A549 (cell line): Measurements from ENCODE around the gene CTIF. TPM values are rescaled to one million over a fixed set of nuclear protein-coding genes. Genes with fewer than 3 reads are reported as not detected.

Source experiments
- ATAC-seq, 2 experiments: fragments of 200-7000 bp in 1 of 2; fragments of >200 bp in 1 of 2; cut with Nextera tagmentation in 1 of 2; cut with Tn5 transposase in 1 of 2; 3 replicates each; pipeline versions ENCODE4 v1.8.0 to v1.9.1; 2018 to 2020; ENCODE audit warnings: mild to moderate bottlenecking in 1 of 2, moderate library complexity in 1 of 2
- CTCF ChIA-PET: fragments of 300-600 bp; sonication (Branson Sonifier 250); formaldehyde crosslinking; extraction: SDS; loops from one replicate; lab custom pipeline; 2021; ENCODE audit warnings: antibody characterized with exemption, inconsistent platforms; lab: Yijun Ruan, JAX
- POLR2A ChIA-PET: fragments of 350-600 bp; formaldehyde crosslinking; extraction: SDS; loops from one replicate; lab custom pipeline; 2021; ENCODE audit warnings: antibody characterized with exemption, inconsistent platforms; lab: Yijun Ruan, JAX
- DNase-seq, 2 experiments: peaks; one replicate each; pipeline versions ENCODE4 v3.0.0 to v3.0.0-alpha.2; 2011 to 2016; ENCODE audit warnings: low read depth in 1 of 2, low spot score in 1 of 2
- FAIRE-seq: peaks from 2 replicates; lab custom pipeline; 2011; peaks lifted over from hg19 to GRCh38; lab: Jason Lieb, UNC
- H3K27ac ChIP-seq, 2 experiments: fragments of >200 bp; sonication (Bioruptor Twin); formaldehyde crosslinking; 3 replicates each; pipeline ENCODE4 v1.5.1; 2016 to 2017
- H3K4me1 ChIP-seq: fragments of >200 bp; sonication (Bioruptor Twin); formaldehyde crosslinking; 3 replicates; pipeline ENCODE4 v1.6.1; 2016
- H3K4me2 ChIP-seq: fragments of >200 bp; sonication (Bioruptor Twin); formaldehyde crosslinking; 3 replicates; pipeline ENCODE4 v1.6.1; 2016
- H3K4me3 ChIP-seq: fragments of >200 bp; sonication (Bioruptor Twin); formaldehyde crosslinking; 3 replicates; pipeline ENCODE4 v1.5.1; 2016
- H3K9me3 ChIP-seq: fragments of >200 bp; sonication (Bioruptor Twin); formaldehyde crosslinking; 3 replicates; pipeline ENCODE4 v1.6.1; 2016
- CBX2 ChIP-seq: fragments of 200-600 bp; sonication (generic); IDR thresholded peaks from 2 replicates; pipeline ENCODE4 v1.6.1; 2016; ENCODE audit warnings: low read depth, mild to moderate bottlenecking, borderline replicate concordance
- CHD2 ChIP-seq: fragments of 150-350 bp; IDR thresholded peaks from 2 replicates; pipeline ENCODE4 v1.6.1; 2014; ENCODE audit warnings: low read length; ENCODE audit not compliant: partially characterized antibody
- CHD4 ChIP-seq: fragments of 200-600 bp; sonication (generic); IDR thresholded peaks from 2 replicates; pipeline ENCODE4 v1.6.1; 2016; ENCODE audit warnings: antibody characterized with exemption, mild to moderate bottlenecking, borderline replicate concordance
- EHMT2 ChIP-seq: fragments of 200-600 bp; sonication (generic); IDR thresholded peaks from 2 replicates; pipeline ENCODE4 v1.6.1; 2016; ENCODE audit warnings: antibody characterized with exemption, low read depth, mild to moderate bottlenecking, moderate library complexity
- FOXS1 ChIP-seq: fragments of 250-450 bp; sonication (Bioruptor Pico); IDR thresholded peaks from 2 replicates; pipeline ENCODE4 v1.5.0; 2020; ENCODE audit warnings: mild to moderate bottlenecking, moderate library complexity
- GATA3 ChIP-seq: IDR thresholded peaks from 2 replicates; pipeline ENCODE4 v1.6.1; 2012; ENCODE audit warnings: borderline replicate concordance
- HDAC2 ChIP-seq: fragments of 200-600 bp; sonication (generic); IDR thresholded peaks from 2 replicates; pipeline ENCODE4 v1.6.1; 2016
- HMGXB4 ChIP-seq: fragments of 250-450 bp; sonication (Bioruptor Pico); IDR thresholded peaks from 2 replicates; pipeline ENCODE4 v1.5.0; 2021; ENCODE audit warnings: mild to moderate bottlenecking, moderate library complexity, borderline replicate concordance
- JUNB ChIP-seq: fragments of >200 bp; sonication (Bioruptor Twin); formaldehyde crosslinking; IDR thresholded peaks from 2 replicates; pipeline ENCODE4 v1.6.1; 2016
- KDM1A ChIP-seq: fragments of 200-600 bp; sonication (generic); IDR thresholded peaks from 2 replicates; pipeline ENCODE4 v1.6.1; 2016; ENCODE audit warnings: low read depth, mild to moderate bottlenecking
- KDM5A ChIP-seq: fragments of 200-600 bp; sonication (generic); IDR thresholded peaks from 2 replicates; pipeline ENCODE4 v1.6.1; 2016; ENCODE audit warnings: antibody characterized with exemption, mild to moderate bottlenecking
- MAFK ChIP-seq: fragments of 450-650 bp; IDR thresholded peaks from 2 replicates; pipeline ENCODE4 v1.6.1; 2014; ENCODE audit not compliant: partially characterized antibody
- NR3C1 ChIP-seq: fragments of >200 bp; sonication (Bioruptor Twin); formaldehyde crosslinking; IDR thresholded peaks from 3 replicates; pipeline ENCODE4 v1.6.1; 2017
- RCOR1 ChIP-seq: fragments of 150-350 bp; IDR thresholded peaks from 2 replicates; pipeline ENCODE4 v1.6.1; 2014; ENCODE audit warnings: antibody characterized with exemption, low read length, low read depth
- SMC3 ChIP-seq: fragments of >200 bp; sonication (Bioruptor Twin); formaldehyde crosslinking; IDR thresholded peaks from 3 replicates; pipeline ENCODE4 v1.6.1; 2018; ENCODE audit warnings: inconsistent platforms
- TP53 ChIP-seq: fragments of 250-450 bp; sonication (Bioruptor Pico); IDR thresholded peaks from 2 replicates; pipeline ENCODE4 v1.5.0; 2021; ENCODE audit warnings: mild to moderate bottlenecking, moderate library complexity
- WGBS: methylation state at CpG from one replicate; pipeline ENCODE4 v1.1.6; 2017; ENCODE audit errors: missing lambda C conversion rate; 5-methylcytosine and 5-hydroxymethylcytosine counted together
- polyA plus RNA-seq, 4 experiments: library from polyadenylated mRNA; depleted of rRNA in 3 of 4; stranded (reverse); fragments of >200 nt; fragmentation: RNase III in 1 of 4; extraction: RNeasy Plus Mini Kit Qiagen cat#74134 plus additional on column Dnase treatment in 1 of 4; gene quantifications; 2 replicates in 3 of 4; 3 replicates in 1 of 4; pipeline ENCODE4 v1.2.3, GENCODE V29; 2011 to 2017
- TF ChIP-seq, protein P1 (sequence below): fragments of 150-350 bp; IDR thresholded peaks from 2 replicates; pipeline ENCODE4 v1.6.1; 2014; ENCODE audit warnings: low read depth, mild to moderate bottlenecking, low read length
- TF ChIP-seq, protein P2 (sequence below): fragments of 200-600 bp; sonication (generic); IDR thresholded peaks from 2 replicates; pipeline ENCODE4 v1.6.1; 2016; ENCODE audit warnings: antibody characterized with exemption, mild to moderate bottlenecking, moderate library complexity
- TF ChIP-seq, protein P3 (sequence below): fragments of 450-650 bp; IDR thresholded peaks from 2 replicates; pipeline ENCODE4 v1.6.1; 2014; ENCODE audit warnings: antibody characterized with exemption
- TF ChIP-seq, protein P4 (sequence below): fragments of >200 bp; sonication (Bioruptor Twin); formaldehyde crosslinking; IDR thresholded peaks from 3 replicates; pipeline ENCODE4 v1.6.1; 2016
- TF ChIP-seq, protein P5 (sequence below): fragments of >200 bp; sonication (Bioruptor Twin); formaldehyde crosslinking; IDR thresholded peaks from 3 replicates; pipeline ENCODE4 v1.5.1; 2016
- TF ChIP-seq, protein P6 (sequence below): IDR thresholded peaks from 2 replicates; pipeline ENCODE4 v1.6.1; 2012; ENCODE audit warnings: low read depth, borderline replicate concordance

Gene CTIF
- polyA plus RNA-seq, 2 of the 4 experiments (the other 2 are of a cell fraction), result 17.0 to 24.7 TPM

GRCh38 chr18:48611203-48611602 lies 72.4 kb downstream of the CTIF start:
- ChIA-PET POLR2A (no interaction called here), CTCF (no interaction called here)
- WGBS, result 54% methylated on average over 2 of the region's 5 CpGs
- ATAC-seq (no peak), FAIRE-seq (no peak), DNase-seq (no peak)
- TF ChIP-seq EHMT2 (no peak), KDM1A (no peak), RCOR1 (no peak), HMGXB4 (CRISPR knock-in tag) (no peak), CBX2 (no peak)
- TF ChIP-seq, protein P1, sequence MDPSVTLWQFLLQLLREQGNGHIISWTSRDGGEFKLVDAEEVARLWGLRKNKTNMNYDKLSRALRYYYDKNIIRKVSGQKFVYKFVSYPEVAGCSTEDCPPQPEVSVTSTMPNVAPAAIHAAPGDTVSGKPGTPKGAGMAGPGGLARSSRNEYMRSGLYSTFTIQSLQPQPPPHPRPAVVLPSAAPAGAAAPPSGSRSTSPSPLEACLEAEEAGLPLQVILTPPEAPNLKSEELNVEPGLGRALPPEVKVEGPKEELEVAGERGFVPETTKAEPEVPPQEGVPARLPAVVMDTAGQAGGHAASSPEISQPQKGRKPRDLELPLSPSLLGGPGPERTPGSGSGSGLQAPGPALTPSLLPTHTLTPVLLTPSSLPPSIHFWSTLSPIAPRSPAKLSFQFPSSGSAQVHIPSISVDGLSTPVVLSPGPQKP, result no peak
- no peaks in the 10 kb centered on the region; the same call in 2 of the 3 replicates for H3K4me1 ChIP-seq
- H3K4me3 ChIP-seq, result no peak overlapping the region
- H3K27ac ChIP-seq, result no peak overlapping the region
- H3K4me2 ChIP-seq, result no peak overlapping the region
- no peaks in the 10 kb centered on the region for H3K9me3 ChIP-seq

DNA sequence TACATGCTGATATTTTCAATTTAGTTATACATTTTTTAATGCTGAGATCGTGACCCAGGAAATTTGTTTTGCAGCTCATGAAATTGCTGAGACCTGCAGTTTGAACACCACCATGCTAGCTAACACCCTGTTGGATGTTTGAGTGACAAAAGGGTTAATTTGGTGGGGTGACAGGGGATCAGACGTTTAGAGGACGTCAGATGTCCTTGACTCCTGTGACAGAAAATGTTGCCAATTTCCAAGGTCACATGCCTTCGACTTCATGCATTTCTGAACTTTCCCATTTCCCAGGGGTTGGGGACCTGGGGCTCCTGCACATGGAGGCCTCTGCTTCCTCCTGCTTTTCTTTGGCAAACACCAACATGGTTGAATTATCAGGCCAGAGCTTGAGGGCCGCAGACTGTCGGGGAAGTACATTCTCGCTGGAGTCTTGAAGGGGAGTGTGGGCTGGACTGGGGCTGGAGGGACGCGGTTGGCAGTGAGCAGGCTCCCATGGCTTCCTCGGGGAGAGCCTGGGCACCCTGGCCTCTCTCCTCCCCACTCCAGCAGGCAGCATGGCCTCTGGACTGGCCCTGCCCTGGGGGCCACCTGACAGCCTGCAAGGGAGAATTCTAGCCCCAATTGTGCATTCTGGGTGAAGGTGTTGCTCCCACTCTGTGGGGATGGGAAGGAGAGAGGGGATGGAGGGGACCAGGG lies 73.1 kb downstream of the CTIF start:
- ATAC-seq, result no peak
- POLR2A ChIA-PET, result no interaction called here
- TF ChIP-seq TP53 (CRISPR knock-in tag), result no peak
- TF ChIP-seq JUNB, result no peak
- TF ChIP-seq CHD4, result no peak
- TF ChIP-seq FOXS1 (CRISPR knock-in tag), result no peak
- TF ChIP-seq CHD2, result no peak
- TF ChIP-seq, protein P2, sequence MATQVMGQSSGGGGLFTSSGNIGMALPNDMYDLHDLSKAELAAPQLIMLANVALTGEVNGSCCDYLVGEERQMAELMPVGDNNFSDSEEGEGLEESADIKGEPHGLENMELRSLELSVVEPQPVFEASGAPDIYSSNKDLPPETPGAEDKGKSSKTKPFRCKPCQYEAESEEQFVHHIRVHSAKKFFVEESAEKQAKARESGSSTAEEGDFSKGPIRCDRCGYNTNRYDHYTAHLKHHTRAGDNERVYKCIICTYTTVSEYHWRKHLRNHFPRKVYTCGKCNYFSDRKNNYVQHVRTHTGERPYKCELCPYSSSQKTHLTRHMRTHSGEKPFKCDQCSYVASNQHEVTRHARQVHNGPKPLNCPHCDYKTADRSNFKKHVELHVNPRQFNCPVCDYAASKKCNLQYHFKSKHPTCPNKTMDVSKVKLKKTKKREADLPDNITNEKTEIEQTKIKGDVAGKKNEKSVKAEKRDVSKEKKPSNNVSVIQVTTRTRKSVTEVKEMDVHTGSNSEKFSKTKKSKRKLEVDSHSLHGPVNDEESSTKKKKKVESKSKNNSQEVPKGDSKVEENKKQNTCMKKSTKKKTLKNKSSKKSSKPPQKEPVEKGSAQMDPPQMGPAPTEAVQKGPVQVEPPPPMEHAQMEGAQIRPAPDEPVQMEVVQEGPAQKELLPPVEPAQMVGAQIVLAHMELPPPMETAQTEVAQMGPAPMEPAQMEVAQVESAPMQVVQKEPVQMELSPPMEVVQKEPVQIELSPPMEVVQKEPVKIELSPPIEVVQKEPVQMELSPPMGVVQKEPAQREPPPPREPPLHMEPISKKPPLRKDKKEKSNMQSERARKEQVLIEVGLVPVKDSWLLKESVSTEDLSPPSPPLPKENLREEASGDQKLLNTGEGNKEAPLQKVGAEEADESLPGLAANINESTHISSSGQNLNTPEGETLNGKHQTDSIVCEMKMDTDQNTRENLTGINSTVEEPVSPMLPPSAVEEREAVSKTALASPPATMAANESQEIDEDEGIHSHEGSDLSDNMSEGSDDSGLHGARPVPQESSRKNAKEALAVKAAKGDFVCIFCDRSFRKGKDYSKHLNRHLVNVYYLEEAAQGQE, result no peak
- TF ChIP-seq, protein P3, sequence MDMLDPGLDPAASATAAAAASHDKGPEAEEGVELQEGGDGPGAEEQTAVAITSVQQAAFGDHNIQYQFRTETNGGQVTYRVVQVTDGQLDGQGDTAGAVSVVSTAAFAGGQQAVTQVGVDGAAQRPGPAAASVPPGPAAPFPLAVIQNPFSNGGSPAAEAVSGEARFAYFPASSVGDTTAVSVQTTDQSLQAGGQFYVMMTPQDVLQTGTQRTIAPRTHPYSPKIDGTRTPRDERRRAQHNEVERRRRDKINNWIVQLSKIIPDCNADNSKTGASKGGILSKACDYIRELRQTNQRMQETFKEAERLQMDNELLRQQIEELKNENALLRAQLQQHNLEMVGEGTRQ, result no peak
- TF ChIP-seq, protein P4, sequence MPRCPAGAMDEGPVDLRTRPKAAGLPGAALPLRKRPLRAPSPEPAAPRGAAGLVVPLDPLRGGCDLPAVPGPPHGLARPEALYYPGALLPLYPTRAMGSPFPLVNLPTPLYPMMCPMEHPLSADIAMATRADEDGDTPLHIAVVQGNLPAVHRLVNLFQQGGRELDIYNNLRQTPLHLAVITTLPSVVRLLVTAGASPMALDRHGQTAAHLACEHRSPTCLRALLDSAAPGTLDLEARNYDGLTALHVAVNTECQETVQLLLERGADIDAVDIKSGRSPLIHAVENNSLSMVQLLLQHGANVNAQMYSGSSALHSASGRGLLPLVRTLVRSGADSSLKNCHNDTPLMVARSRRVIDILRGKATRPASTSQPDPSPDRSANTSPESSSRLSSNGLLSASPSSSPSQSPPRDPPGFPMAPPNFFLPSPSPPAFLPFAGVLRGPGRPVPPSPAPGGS, result no peak
- TF ChIP-seq, protein P5, sequence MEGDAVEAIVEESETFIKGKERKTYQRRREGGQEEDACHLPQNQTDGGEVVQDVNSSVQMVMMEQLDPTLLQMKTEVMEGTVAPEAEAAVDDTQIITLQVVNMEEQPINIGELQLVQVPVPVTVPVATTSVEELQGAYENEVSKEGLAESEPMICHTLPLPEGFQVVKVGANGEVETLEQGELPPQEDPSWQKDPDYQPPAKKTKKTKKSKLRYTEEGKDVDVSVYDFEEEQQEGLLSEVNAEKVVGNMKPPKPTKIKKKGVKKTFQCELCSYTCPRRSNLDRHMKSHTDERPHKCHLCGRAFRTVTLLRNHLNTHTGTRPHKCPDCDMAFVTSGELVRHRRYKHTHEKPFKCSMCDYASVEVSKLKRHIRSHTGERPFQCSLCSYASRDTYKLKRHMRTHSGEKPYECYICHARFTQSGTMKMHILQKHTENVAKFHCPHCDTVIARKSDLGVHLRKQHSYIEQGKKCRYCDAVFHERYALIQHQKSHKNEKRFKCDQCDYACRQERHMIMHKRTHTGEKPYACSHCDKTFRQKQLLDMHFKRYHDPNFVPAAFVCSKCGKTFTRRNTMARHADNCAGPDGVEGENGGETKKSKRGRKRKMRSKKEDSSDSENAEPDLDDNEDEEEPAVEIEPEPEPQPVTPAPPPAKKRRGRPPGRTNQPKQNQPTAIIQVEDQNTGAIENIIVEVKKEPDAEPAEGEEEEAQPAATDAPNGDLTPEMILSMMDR, result no peak
- TF ChIP-seq HMGXB4 (CRISPR knock-in tag), result no peak
- no peak for TF ChIP-seq KDM1A
- TF ChIP-seq, protein P6, sequence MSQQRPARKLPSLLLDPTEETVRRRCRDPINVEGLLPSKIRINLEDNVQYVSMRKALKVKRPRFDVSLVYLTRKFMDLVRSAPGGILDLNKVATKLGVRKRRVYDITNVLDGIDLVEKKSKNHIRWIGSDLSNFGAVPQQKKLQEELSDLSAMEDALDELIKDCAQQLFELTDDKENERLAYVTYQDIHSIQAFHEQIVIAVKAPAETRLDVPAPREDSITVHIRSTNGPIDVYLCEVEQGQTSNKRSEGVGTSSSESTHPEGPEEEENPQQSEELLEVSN, result no peak
- TF ChIP-seq MAFK, result no peak
- no peak for TF ChIP-seq GATA3
- no peak for TF ChIP-seq NR3C1
- TF ChIP-seq HDAC2, result no peak
- TF ChIP-seq SMC3, result no peak
- no peak for TF ChIP-seq KDM5A

More for the DNA sequence above, 73.1 kb downstream of the CTIF start:
- DNase-seq (no peak), FAIRE-seq (no peak)
- no peak overlapping the region for H3K4me2 ChIP-seq
- H3K4me1 ChIP-seq, result no peaks in the 10 kb centered on the region; the same call in 2 of the 3 replicates
- H3K9me3 ChIP-seq, result no peaks in the 10 kb centered on the region
- H3K27ac ChIP-seq, result peak overlapping the region in 1 of 2 experiments; percentile 16; a peak in 1 of 6 replicates
- WGBS, result 77% methylated on average over 4 of the region's 10 CpGs
- CTCF ChIA-PET, result no interaction called here
- H3K4me3 ChIP-seq, result no peak overlapping the region
